GOT3 (cell line): ENCODE measurements around the gene EMILIN2.
"Not testable (repeated sequence)": the region's sequence is repeated elsewhere in the genome, so short reads cannot be mapped to it uniquely, and the experiment has no call there.

Experiments used
- DNase-seq: peaks from one replicate; lab custom pipeline; 2025; ENCODE audit warnings: mixed read lengths; lab: John Stamatoyannopoulos, UW

The EMILIN2 gene

DNA sequence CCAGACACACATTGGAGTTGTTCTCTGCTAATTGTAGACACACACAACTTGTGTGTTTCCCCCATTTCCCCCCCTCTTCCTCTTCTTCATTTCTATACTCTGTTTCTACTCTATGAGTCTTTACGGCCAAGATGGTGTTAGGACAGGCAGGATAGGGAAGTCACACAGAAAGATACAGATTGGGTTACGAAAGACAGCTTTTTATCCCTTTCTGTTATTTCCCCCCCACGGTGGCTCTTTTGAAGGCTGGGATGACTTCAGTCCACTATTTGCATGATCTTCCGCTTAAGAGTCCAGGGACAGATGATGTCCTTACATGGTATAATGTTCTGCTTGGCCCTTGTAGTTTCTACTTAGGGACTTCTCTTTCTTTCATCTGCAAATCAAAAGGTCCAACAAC lies 1.6 kb upstream of the EMILIN2 start:
- DNase-seq, result no peak

DNA sequence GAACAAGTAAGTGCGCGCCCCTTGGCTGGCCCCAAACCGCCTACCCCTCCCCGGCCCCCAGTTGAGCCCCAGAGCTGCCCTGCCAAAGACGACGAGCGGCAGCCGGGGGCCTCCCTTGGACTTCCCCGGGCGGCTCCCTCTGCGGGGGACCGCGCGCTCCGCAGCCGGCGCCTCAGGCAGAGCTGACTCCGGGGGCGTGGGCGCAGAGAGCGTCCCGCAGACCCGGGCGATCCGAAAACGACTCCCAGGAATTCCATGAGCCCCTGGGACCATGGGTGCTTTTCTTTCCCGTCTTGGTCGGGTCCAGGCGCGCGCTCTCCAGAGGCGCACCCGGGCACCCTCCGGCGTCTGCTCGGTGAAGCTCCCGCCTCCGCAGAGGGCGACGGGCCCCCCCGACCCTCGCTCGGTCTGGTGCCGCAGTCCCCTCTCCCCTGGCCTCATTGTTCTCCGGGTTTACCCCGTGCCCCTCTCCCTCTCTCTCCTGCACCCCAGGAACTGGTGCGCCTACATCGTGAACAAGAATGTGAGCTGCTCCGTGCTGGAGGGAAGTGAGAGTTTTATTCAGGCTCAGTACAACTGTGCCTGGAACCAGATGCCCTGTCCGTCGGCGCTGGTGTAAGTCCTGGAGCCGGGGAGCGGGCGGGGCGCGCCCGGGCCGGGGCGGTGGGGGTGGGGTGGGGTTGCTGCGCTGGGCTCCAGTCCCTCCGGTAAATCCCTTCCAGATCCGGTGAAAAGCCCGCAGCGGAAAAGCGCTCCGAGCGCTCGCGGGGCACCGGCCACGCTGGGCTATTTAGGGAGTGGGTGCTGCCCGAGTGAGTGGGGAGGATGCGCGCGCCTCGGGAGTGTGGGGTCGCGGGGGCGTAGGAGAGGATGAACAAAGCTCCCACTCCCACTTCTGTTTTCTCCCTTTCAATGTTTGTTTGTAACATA lies 776 bp downstream of the EMILIN2 start:
- DNase-seq, result no peak

DNA sequence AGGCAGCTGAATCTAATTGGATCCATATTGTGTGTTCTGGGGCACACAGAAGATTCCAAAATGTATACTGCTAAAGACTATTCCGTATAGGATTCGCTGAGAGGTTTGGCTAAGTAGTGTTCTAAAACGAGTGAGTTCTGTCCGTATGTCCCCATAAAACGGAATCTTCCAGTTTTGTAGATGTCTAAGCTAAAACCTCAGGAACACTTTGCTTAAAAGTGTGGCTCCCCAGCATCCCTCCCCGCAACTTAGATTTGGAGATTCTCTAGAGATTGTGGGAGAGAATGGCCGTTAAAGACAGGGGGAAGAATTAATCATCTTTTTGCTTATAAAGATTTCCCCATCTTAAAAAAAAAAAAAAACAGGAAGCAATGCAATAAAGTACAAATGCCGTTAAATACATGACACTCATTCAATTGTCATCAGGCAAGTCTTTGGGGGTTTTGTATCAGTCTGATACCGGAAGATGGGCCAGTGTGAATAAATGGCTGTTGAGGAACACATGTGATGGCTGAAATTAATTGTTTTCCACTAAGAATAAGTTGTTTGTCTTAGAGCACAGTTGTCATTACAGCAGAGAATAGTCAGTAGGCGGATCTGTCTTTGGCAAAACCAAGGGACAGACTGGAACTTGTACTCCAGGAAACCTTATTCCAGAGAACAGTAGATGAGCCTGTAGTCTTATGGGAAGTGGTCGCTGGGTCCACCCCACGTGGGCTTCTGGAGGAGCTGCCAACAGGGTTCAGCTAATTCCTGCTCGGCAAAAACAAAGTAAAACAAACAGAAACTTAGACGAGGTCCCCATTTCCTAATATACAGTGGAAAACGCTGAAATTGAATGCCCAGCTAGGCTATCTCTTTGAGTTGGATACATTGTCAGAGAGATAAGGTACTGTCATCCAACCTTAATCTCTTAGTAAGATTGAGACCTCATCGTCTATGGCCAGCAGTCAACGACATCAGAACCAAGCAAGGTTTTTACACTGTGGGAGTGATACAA lies 1.7 kb downstream of the EMILIN2 start:
- DNase-seq, result no peak

DNA sequence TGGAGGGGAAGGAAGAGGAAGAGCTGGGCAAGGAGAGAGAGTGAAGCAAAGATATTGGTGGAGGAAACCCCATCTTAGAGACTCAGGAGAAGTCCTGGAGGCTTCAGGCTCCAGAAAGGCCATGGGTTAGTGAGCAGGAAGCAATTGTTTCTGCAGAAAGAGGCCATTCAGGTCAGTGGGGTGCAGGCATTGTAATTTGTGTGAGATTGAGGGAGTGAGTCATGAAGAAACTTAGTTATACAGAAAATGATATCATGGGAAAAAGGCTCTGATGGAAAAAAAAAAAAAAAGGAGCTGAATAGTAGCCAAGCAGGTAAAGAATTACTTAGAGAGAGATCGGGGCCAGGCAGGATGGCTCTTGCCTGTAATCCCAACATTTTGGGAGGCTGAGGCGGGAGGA lies 4.0 kb downstream of the EMILIN2 start:
- DNase-seq, result no peak

DNA sequence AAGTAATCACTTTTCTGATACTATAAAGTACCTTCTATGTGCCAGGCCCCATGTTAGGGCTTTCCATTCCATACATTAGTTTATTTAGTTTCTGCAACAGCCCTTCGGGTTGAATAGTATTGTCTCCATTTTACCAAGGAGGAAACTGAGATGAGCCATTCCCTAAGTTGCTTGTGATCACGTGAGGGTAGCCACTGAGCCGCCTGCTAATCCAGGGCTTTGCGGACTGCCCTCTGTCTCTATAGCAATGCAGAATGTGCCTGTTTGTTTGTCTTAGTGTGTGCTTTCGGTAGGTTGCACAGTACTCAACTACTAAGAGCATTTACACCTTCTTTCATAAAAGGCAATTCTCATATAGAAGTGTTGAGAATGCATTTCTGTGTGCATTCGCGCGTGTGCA lies 5.0 kb downstream of the EMILIN2 start:
- no peak for DNase-seq

DNA sequence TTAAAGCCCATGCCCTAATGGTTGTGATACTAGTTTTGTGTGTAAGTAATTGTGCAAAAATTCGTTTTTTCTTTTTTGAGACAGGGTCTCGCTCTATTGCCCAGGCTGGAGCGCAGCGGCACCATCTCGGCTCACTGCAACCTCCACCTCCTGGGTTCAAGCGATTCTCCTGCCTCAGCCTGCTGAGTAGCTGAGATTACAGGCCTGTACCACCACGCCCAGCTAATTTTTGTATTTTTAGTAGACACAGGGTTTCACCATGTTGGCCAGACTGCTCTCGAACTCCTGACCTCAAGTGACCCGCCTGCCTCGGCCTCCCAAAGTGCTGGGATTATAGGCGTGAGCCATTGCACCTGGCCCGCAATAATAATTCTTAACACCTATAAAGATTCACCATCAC lies 5.7 kb downstream of the EMILIN2 start:
- not testable (repeated sequence) for DNase-seq

DNA sequence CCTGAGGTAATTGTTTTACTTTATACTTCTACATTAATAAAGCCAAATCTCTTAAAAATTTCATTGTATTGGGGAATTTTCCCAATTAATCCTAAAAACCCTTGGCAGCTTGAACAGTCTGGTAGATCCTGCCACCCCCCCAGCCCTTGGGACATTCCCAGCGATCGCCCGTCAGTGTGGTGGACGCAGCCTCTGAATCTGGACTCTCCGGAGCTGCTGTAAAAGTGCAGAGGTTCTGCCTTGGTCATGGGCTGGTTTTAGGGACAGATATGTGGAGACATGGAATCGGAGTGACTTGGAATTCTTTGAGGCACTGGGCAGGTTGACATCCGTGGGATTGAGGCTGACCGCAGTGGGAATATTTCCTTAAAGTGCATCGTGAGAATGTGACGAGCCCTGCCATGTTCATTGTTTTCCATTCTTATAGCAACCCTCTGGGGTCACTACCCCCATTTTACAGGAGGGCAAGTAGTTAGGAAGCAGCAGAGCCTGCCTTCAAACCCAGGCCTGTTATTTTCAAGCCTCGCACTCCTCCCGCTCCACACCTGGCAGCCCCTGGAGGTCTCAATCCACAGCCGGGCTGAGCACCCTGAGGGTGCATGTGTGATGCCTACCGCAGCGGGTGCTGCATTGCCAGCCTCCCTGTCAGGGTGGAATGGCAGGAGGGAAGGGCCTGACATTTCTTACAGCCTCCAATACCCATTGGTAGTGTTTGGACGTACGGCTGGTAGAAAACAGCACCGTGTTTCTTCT lies 6.5 kb downstream of the EMILIN2 start:
- no peak for DNase-seq

DNA sequence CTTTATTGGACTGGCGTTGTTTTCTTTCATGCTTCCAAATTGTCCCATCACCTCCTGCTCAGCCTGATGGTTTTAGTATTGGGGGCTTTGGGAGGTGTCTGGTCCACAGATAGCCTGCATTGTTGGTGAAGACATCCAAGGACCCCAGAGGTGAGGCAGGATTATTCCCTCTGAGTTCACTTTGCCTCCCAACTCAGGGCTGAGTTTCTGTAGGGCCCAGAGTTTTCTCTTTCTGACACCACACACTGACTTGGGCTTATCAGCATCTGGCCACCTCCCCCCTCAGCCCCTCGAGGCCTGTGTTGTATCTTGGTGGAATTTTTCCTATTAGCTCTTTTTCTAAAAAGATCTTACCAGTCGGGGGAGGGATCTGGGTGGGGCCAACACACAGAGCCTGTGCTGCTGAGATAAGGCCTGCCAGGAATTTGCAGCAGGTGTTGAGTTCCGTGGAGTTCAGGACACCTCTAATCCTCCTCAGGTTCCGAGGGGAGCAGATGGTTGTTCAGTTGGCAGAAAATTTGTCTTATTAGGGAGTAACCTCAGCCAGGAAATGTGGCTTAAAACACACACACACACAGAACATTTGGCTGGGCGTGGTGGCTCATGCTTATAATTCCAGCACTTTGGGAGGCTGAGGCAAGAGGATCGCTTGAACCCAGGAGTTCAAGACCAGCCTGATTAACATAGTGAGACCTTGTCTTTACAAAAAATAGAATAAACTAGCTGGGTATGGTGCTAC lies 7.3 kb downstream of the EMILIN2 start:
- DNase-seq, result no peak

DNA sequence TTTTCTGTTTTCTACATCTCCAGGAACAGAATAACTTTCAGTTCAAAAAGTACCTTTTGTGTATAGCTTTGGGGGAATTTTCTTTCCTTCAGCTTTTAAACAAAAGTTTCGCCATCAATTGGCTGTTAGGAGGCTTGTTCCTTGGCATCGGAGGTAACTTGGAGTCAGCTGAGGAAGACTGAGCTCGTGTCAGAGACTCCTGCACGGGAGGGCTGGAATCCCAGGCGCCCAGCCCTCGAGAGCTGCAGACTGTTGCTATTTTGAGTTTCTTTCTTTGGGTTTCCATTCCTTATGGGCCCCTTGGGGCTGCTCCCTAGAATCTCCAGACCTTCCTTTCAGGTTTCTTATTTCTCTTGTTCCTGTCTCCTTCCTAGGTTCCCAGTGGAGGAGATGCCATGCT lies 8.1 kb downstream of the EMILIN2 start:
- DNase-seq, result no peak

DNA sequence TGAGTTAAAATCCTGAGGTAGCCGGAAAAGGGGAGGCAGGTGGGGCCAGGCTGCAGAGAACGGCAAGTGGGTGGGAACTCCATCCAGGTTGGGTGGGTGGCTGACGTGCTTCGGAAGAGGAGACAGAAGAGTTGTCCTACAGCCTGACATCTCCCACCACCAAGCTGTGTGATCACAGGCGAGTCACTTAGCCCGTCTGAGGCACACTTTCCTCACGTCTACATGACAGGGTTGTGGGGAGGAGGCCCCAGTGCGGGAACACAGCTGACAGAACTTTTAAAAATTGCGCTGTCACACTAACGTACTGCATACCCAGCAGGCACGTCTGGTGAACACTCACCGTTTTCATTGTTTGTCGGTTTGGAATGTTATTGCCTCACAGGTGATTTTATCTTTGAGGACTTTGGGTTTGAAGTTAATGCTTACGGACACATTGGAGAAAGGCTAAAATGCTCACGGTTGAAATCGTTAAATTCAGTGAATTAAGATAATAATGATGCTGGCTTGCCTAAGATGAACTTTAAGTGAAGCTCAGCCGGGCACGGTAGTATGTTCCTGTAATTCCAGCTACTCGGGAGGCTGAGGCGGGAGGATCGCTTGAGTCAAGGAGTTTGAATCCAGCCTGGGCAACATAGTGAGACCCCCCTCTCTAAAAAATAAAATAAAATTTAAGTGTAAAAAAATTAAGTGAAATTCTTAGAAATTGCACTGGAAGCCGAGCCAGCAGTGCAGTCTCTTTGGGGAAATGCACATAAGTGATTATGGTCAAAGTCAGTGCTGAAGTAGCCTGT lies 8.9 kb downstream of the EMILIN2 start:
- no peak for DNase-seq

DNA sequence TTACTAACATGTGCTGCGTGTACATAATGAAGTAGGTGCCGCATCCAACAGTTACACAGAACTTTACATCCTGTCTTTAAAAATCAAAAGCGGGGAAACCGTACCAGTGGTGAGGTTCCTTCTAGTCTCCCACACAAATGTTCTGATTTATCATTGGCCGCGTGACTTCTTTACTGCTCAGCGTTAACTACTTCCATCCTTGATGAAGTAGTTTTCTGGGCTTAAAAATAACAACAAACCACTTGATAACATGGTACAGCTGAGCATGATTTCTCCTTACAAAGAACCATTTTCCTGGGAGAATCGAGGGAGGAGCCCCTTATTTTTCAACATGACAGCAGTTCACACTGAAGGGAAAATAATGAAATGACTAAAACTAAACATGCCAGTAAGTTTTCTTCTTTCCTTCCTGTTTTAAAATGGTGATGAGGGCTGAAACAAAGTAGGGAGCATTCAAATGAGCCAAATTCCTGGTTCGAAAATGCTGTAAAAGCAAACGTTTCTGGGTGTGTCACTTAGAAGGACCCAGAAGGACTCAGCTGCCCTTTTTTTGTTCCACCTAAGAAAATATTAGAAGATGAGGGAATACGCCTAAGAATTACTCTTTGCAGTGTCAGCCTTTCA lies 9.9 kb downstream of the EMILIN2 start:
- no peak for DNase-seq

DNA sequence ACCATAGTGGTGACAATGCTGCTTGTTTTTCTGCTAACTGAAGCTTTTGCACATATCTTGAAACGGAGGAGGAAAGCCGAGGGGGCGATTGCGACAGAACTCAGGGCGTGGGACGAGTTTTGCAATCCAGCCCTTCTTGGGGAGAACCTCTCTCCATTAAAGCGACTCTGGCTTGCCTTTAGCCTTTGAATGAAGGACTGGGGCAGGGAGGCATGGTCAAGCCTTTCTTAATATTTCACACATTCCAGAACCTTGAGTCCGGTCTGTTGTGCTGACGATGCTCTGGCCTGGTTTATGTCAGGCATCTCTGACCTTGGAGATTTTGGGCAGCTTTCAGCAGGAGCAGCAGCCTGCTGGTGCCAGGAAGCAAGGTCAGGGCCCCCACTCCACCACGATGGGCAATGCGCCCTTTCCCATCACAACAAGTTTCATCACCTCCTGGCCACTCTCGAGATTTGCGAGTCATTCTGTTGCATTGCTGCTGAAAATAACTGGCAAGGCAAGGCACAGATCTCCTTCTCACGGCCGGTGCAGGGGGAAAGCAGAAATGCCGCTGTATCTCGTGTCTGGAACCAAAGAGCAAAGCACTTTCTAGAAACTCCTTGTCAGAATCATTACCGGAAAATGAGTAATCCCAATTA lies 10.8 kb downstream of the EMILIN2 start:
- DNase-seq, result no peak

DNA sequence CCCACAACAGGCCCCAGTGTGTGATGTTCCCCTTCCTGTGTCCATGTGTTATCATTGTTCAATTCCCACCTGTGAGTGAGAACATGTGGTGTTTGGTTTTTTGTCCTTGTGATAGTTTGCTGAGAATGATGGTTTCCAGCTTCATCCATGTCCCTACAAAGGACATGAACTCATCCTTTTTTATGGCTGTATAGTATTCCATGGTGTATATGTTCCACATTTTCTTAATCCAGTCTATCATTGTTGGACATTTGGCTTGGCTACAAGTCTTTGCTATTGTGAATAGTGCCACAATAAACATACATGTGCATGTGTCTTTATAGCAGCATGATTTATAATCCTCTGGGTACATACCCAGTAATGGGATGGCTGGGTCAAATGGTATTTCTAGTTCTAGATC lies 13.6 kb downstream of the EMILIN2 start:
- not testable (repeated sequence) for DNase-seq

DNA sequence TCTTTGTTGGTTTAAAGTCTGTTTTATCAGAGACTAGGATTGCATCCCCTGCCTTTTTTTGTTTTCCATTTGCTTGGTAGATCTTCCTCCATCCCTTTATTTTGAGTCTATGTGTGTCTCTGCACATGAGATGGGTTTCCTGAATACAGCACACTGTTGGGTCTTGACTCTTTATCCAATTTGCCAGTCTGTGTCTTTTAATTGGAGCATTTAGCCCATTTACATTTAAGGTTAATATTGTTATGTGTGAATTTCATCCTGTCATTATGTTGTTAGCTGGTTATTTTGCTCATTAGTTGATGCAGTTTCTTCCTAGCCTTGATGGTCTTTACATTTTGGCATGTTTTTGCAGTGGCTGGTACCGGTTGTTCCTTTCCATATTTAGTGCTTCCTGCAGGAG lies 17.2 kb downstream of the EMILIN2 start:
- not testable (repeated sequence) for DNase-seq

DNA sequence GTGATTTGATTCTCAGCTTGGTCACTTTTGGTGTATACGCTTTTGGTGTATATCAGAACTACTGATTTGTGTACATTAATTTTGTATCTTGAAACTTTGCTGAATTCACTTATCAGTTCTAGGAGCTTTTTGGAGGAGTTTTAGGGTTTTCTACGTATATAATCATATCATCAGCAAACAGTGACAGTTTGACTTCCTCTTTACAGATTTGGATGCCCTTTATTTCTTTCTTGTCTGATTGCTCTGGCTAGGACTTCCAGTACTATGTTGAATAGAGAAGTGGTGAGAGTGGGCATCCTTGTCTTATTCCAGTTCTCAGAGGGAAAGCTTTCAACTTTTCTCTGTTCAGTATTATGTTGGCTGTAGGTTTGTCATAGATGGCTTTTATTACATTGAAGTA lies 19.7 kb downstream of the EMILIN2 start:
- not testable (repeated sequence) for DNase-seq

DNA sequence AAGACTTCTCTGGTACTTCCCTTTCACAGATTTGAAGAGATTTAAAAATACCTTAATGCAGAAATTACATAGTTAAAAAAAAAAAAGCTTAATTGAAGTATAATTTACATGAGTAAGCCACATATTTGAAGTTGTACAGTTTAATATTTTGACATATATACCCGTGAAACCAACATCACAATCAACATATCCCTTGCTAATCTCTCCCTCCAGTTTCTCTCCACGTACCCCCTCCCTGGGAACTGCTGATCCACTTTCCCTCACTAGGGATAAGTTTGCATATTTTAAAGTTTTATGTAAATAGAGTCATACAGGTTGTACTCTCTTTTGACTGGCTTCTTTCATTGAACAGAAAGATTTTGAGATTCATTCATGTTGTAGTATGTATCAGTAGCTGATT lies 22.4 kb downstream of the EMILIN2 start:
- no peak for DNase-seq

DNA sequence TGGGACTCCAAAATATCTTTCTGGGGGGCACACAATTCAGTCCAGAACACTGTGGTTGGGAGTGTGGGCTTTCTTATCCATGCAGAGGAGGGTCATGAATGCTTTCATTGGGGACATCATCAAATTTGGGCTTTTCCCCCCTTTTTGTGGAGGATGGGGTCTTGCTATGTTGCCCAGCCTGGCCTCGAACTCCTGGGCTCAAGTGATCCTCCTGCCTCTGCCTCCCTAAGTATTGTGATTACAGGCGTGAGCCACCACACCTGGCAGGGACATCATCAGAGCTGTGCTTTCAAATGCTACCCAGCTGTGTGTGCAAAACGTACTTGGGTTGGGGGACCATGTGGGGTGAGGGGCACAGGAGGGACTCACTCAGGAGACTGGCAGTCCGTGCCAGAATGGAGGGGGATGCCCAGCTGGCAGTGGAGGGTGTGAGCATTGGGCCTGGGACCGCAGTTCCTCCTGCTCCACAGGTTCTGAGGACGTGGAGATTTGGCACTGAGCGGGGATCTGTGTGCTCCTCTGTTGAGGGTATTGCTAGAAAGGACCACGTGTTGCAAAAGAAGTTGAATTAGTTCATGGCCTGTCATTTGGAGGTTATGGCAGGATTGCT lies 24.4 kb downstream of the EMILIN2 start:
- no peak for DNase-seq

DNA sequence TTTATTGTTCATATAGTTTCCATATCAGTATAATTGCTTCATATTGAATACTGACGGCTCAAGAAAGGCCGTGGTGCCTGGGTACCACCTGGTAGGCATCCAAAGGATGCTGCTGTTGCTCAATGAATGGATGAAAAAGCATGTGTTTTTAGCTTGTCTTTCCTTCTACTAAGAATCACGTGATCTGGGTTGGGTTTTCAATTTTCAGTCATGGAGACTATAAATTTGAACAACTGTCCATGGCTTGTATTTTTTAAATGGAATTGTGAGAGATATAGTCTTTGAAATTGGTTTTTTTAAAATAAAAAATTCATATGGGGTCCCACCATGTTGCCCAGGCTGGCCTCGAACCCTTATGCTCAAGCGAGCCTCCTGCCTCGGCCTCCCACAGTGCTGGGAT lies 25.3 kb downstream of the EMILIN2 start:
- no peak for DNase-seq

DNA sequence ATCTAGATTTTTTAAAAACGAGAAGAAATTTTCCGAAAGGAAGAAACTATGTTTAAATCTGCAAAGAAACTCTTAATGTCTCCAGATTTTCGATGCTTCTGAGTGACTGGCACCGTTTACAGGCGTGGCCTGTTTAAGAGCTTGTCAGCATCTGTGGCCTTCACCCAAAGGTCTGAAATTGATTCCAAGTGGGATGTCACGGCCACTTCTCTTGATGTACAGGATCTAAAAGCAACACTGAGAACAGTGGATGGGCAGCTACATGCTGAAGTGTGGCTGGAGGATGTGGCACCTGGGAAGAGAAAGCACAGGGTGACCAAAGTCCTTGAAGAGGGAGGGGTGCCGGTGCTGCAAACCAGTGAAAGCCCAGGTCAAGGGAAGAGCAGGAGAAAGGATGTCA lies 28.0 kb downstream of the EMILIN2 start:
- DNase-seq, result no peak
